Breast epithelium (tissue), 3 donors: ENCODE measurements around the gene AURKAIP1.

ENCODE experiments used
- CTCF ChIP-seq, 3 donors: fragments of 450-650 bp; IDR thresholded peaks; one replicate each; pipeline ENCODE4 v1.5.1; 2016 to 2017; ENCODE audit warnings: antibody characterized with exemption in 3 of 3, mild to moderate bottlenecking in 3 of 3, moderate library complexity in 3 of 3
- POLR2AphosphoS5 ChIP-seq, 3 donors: sonication (generic); formaldehyde crosslinking; IDR thresholded peaks; one replicate each; pipeline ENCODE4 v1.6.1; 2017; ENCODE audit warnings: antibody characterized with exemption in 3 of 3

- no peak for TF ChIP-seq CTCF (IDR thresholded peaks at IDR 0.05)
- TF ChIP-seq POLR2AphosphoS5 (IDR thresholded peaks at IDR 0.05): no peak
Observed at GRCh38 chr1:1399872-1400575, 25.0 kb upstream of the AURKAIP1 start.
